Measurements from ENCODE around the gene CRACDL.
"Not testable (repeated sequence)": the region's sequence is repeated elsewhere in the genome, so short reads cannot be mapped to it uniquely, and the experiment has no call there.

Gene CRACDL

GRCh38 chr2:98882368-98882767 lies 53.7 kb downstream of the CRACDL start:
- no peak for DNase-seq

- no peak for DNase-seq
Measured at GRCh38 chr2:98881153-98881650, 54.8 kb downstream of the CRACDL start.

- no peak for DNase-seq
Measured at GRCh38 chr2:98880266-98881152, 55.5 kb downstream of the CRACDL start.

GRCh38 chr2:98877658-98878057 lies 58.4 kb downstream of the CRACDL start:
- DNase-seq, result not testable (repeated sequence)

- no peak for DNase-seq
Measured at GRCh38 chr2:98876741-98877140, 59.3 kb downstream of the CRACDL start.

- no peak for DNase-seq
Measured at GRCh38 chr2:98875746-98876145, 60.3 kb downstream of the CRACDL start.

GRCh38 chr2:98875081-98875728 lies 60.8 kb downstream of the CRACDL start:
- no peak for DNase-seq

- DNase-seq, result no peak
Measured at GRCh38 chr2:98874186-98874689, 61.8 kb downstream of the CRACDL start.

GRCh38 chr2:98872526-98872925 lies 63.5 kb downstream of the CRACDL start:
- DNase-seq, result no peak

GRCh38 chr2:98871506-98871905 lies 64.5 kb downstream of the CRACDL start:
- no peak for DNase-seq

GRCh38 chr2:98870516-98871158 lies 65.4 kb downstream of the CRACDL start:
- no peak for DNase-seq

GRCh38 chr2:98869870-98870269 lies 66.2 kb downstream of the CRACDL start:
- DNase-seq, result no peak

GRCh38 chr2:98869272-98869641 lies 66.8 kb downstream of the CRACDL start:
- no peak for DNase-seq

- DNase-seq, result no peak
Measured at GRCh38 chr2:98868548-98869271, 67.3 kb downstream of the CRACDL start.

- DNase-seq, result no peak
Measured at GRCh38 chr2:98867539-98868309, 68.3 kb downstream of the CRACDL start.

GRCh38 chr2:98866033-98866432 lies 70.0 kb downstream of the CRACDL start:
- no peak for DNase-seq

GRCh38 chr2:98861601-98862000 lies 74.4 kb downstream of the CRACDL start:
- DNase-seq, result no peak

- no peak for DNase-seq
Measured at GRCh38 chr2:98859323-98859722, 76.7 kb downstream of the CRACDL start.

GRCh38 chr2:98857001-98857400 lies 79.0 kb downstream of the CRACDL start:
- peak; percentile 27 to 42 for DNase-seq

- DNase-seq, result peak; percentile 19 to 27
Measured at GRCh38 chr2:98854682-98855081, 81.3 kb downstream of the CRACDL start.

GRCh38 chr2:98852932-98853331 lies 83.1 kb downstream of the CRACDL start:
- no peak for DNase-seq

- DNase-seq, result no peak
Measured at GRCh38 chr2:98850074-98850473, 86.0 kb downstream of the CRACDL start.

Measured in inflammatory macrophage treated with lipopolysaccharide for 1 hour (primary cell).